ENCODE results near the gene ARHGAP29. TPM values are rescaled to one million over a fixed set of nuclear protein-coding genes. Genes with fewer than 3 reads are reported as not detected.

ARHGAP29 gene
- total and polyA plus RNA-seq, 2 experiments from 2014 or later = 4.6 to 6.9 TPM

- Histone ChIP-seq H3K79me2 (replicated peaks; ENCODE audit: insufficient read depth) (no peaks in the 10 kb centered on the region), H3F3A (replicated peaks; ENCODE audit: low read depth) (no peaks in the 10 kb centered on the region), H2AFZ (no peak overlapping the region), H3K27me3 (ENCODE audit: insufficient read depth) (peaks cover 72% of the 10 kb centered on the region), H4K20me1 (replicated peaks; ENCODE audit: insufficient read depth) (peaks cover under 1% of the 10 kb centered on the region; the same call in 1 of the 2 replicates), H3K4me1 (ENCODE audit: insufficient read depth) (peaks cover 9% of the 10 kb centered on the region), H3K4me2 (no peak overlapping the region), H3K27ac (ENCODE audit: low read depth) (no peak overlapping the region), H3K36me3 (ENCODE audit: insufficient read depth) (no peaks in the 10 kb centered on the region), H3K4me3 (no peak overlapping the region), H3K9me2 (ENCODE audit: insufficient read depth) (no peaks in the 10 kb centered on the region)
- peak; percentile 42 for DNase-seq (ENCODE audit: low spot score)
- Mint-ChIP-seq H3K4me1 (peaks cover 11% of the 10 kb centered on the region), H3K27ac (no peak overlapping the region), H3K36me3 (ENCODE audit: low read depth) (no peaks in the 10 kb centered on the region; the same call in 2 of the 3 replicates), H3K4me3 (no peak overlapping the region), H3K27me3 (ENCODE audit: insufficient read depth, low read depth, poor library complexity) (peaks cover 41% of the 10 kb centered on the region), H3K9me3 (peaks cover 14% of the 10 kb centered on the region; the same call in 2 of the 3 replicates)
- no peak for ATAC-seq
- no peak for TF ChIP-seq CREB1 (CRISPR knock-in tag; IDR thresholded peaks at IDR 0.05; ENCODE audit: low read depth)
- TF ChIP-seq CTCF (conservative IDR thresholded peaks at IDR 0.05; ENCODE audit: low read depth in 2 of 2) = peak; percentile 68 to 78
- TF ChIP-seq REST (IDR thresholded peaks at IDR 0.05; ENCODE audit: unreplicated experiment) = no peak
- TF ChIP-seq EZH2phosphoT487 (IDR thresholded peaks at IDR 0.05; ENCODE audit: unreplicated experiment) = no peak
- TF ChIP-seq ETS1 (IDR thresholded peaks at IDR 0.05) = no peak
- no peak for TF ChIP-seq NANOG (IDR thresholded peaks at IDR 0.05; ENCODE audit: borderline replicate concordance)
These were observed 3.4 kb upstream of the ARHGAP29 start for GRCh38 chr1:94240822-94241221.

GRCh38 chr1:94239796-94240195 is 2.4 kb upstream of the ARHGAP29 start:
- Histone ChIP-seq H3K4me3 (no peak overlapping the region), H3F3A (replicated peaks; ENCODE audit: low read depth) (no peaks in the 10 kb centered on the region), H3K36me3 (ENCODE audit: insufficient read depth) (no peaks in the 10 kb centered on the region), H3K9me2 (ENCODE audit: insufficient read depth) (no peaks in the 10 kb centered on the region), H3K27ac (ENCODE audit: low read depth) (no peak overlapping the region), H3K4me1 (ENCODE audit: insufficient read depth) (peaks cover 8% of the 10 kb centered on the region), H3K27me3 (ENCODE audit: insufficient read depth) (peaks cover 72% of the 10 kb centered on the region), H2AFZ (no peak overlapping the region), H3K79me2 (replicated peaks; ENCODE audit: insufficient read depth) (0 out of 2 replicates have a peak, but pooled peaks cover 4% of the 10 kb centered on the region), H3K4me2 (no peak overlapping the region), H4K20me1 (replicated peaks; ENCODE audit: insufficient read depth) (peaks cover 9% of the 10 kb centered on the region; the same call in 1 of the 2 replicates)
- H3K9me3 Mint-ChIP-seq = peaks cover 14% of the 10 kb centered on the region; the same call in 2 of the 3 replicates
- no peaks in the 10 kb centered on the region; the same call in 2 of the 3 replicates for H3K36me3 Mint-ChIP-seq (ENCODE audit: low read depth)
- ATAC-seq (no peak), DNase-seq (ENCODE audit: low spot score) (no peak)
- no peak overlapping the region for H3K4me3 Mint-ChIP-seq
- H3K27ac Mint-ChIP-seq = no peak overlapping the region
- peaks cover 41% of the 10 kb centered on the region for H3K27me3 Mint-ChIP-seq (ENCODE audit: insufficient read depth, low read depth, poor library complexity)
- peaks cover 12% of the 10 kb centered on the region for H3K4me1 Mint-ChIP-seq
- no peak for TF ChIP-seq NANOG (IDR thresholded peaks at IDR 0.05; ENCODE audit: borderline replicate concordance)
- TF ChIP-seq ZNF331 (CRISPR knock-in tag; IDR thresholded peaks at IDR 0.05; ENCODE audit: low read depth) = no peak
- no peak for TF ChIP-seq CREB1 (CRISPR knock-in tag; IDR thresholded peaks at IDR 0.05; ENCODE audit: low read depth)
- TF ChIP-seq ZNF114 (CRISPR knock-in tag; IDR thresholded peaks at IDR 0.05) = no peak
- no peak for TF ChIP-seq ZNF462 (CRISPR knock-in tag; IDR thresholded peaks at IDR 0.05)

Data from GM23338 (cell line).